Measurements from ENCODE around the gene RASSF7.

DNA sequence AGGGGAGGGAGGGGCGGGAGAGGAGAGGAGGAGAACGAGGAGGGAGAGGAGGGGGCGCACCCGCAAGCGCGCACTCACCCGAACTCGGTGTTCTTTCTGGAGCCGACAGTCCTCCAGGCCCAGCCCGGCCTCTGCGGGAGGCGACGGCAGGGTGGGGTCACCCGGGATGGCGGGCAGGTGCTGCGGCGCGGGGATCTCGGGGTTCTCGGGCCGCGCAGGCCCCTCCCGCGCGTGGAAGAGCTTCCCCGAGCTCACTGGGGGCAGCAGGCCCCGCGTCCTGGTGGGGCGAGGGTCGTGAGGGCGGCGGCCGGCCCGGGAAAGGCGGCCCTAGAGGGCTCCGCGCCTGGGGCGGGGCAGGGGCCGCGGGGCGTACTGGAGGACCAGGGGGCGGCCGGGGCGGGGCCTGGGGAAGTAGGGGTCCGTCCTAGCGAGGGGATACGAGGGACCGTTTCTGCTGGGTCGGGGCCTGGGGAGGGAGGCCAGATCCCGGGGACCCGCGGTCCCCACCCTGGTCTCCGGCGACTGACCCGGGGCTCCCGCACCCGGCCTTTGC is 5.5 kb upstream of the RASSF7 start:
- TF ChIP-seq ZNF404 (tag by site-specific recombination; IDR thresholded peaks at IDR 0.05) (no peak), KLF1 (tag by site-specific recombination; IDR thresholded peaks at IDR 0.05) (no peak), ZNF311 (tag by site-specific recombination; IDR thresholded peaks at IDR 0.05; ENCODE audit: borderline replicate concordance) (no peak), CTCF (tag by site-specific recombination; IDR thresholded peaks at IDR 0.05) (no peak), SETDB1 (IDR thresholded peaks at IDR 0.05; ENCODE audit: insufficient read length, low read length) (no peak), ZNF324 (tag by site-specific recombination; IDR thresholded peaks at IDR 0.05) (no peak), YY2 (tag by site-specific recombination; IDR thresholded peaks at IDR 0.05) (no peak), PBX3 (CRISPR knock-in tag; IDR thresholded peaks at IDR 0.05) (no peak), ZNF510 (tag by site-specific recombination; IDR thresholded peaks at IDR 0.05; ENCODE audit: insufficient replicate concordance) (no peak), SP7 (tag by site-specific recombination; IDR thresholded peaks at IDR 0.05) (no peak), ZBTB8A (tag by site-specific recombination; IDR thresholded peaks at IDR 0.05) (no peak)
- TF ChIP-seq, protein P1, sequence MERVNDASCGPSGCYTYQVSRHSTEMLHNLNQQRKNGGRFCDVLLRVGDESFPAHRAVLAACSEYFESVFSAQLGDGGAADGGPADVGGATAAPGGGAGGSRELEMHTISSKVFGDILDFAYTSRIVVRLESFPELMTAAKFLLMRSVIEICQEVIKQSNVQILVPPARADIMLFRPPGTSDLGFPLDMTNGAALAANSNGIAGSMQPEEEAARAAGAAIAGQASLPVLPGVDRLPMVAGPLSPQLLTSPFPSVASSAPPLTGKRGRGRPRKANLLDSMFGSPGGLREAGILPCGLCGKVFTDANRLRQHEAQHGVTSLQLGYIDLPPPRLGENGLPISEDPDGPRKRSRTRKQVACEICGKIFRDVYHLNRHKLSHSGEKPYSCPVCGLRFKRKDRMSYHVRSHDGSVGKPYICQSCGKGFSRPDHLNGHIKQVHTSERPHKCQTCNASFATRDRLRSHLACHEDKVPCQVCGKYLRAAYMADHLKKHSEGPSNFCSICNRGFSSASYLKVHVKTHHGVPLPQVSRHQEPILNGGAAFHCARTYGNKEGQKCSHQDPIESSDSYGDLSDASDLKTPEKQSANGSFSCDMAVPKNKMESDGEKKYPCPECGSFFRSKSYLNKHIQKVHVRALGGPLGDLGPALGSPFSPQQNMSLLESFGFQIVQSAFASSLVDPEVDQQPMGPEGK (tag by site-specific recombination; IDR thresholded peaks at IDR 0.05) = no peak
- TF ChIP-seq, protein P2, sequence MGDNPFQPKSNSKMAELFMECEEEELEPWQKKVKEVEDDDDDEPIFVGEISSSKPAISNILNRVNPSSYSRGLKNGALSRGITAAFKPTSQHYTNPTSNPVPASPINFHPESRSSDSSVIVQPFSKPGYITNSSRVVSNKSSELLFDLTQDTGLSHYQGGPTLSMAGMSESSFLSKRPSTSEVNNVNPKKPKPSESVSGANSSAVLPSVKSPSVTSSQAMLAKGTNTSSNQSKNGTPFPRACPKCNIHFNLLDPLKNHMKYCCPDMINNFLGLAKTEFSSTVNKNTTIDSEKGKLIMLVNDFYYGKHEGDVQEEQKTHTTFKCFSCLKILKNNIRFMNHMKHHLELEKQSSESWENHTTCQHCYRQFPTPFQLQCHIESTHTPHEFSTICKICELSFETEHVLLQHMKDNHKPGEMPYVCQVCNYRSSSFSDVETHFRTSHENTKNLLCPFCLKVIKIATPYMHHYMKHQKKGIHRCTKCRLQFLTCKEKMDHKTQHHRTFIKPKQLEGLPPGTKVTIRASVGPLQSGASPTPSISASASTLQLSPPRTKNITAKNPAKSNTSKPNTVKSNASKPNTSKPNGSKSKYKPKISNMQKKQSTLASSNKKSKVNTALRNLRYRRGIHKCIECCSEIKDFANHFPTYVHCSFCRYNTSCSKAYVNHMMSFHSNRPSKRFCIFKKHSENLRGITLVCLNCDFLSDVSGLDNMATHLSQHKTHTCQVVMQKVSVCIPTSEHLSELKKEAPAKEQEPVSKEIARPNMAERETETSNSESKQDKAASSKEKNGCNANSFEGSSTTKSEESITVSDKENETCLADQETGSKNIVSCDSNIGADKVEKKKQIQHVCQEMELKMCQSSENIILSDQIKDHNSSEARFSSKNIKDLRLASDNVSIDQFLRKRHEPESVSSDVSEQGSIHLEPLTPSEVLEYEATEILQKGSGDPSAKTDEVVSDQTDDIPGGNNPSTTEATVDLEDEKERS (tag by site-specific recombination; IDR thresholded peaks at IDR 0.05) = no peak
- TF ChIP-seq, protein P3, sequence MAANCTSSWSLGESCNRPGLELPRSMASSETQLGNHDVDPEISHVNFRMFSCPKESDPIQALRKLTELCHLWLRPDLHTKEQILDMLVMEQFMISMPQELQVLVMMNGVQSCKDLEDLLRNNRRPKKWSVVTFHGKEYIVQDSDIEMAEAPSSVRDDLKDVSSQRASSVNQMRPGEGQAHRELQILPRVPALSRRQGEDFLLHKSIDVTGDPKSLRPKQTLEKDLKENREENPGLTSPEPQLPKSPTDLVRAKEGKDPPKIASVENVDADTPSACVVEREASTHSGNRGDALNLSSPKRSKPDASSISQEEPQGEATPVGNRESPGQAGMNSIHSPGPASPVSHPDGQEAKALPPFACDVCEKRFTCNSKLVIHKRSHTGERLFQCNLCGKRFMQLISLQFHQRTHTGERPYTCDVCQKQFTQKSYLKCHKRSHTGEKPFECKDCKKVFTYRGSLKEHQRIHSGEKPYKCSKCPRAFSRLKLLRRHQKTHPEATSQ (tag by site-specific recombination; IDR thresholded peaks at IDR 0.05) = no peak

All from HEK293 (cell line).